Stimulated activated CD8-positive, alpha-beta memory T cell treated with anti-CD3 and anti-CD28 coated beads, Interleukin-15, amount 100 ng/mL, for 4 hours (primary cell): Measurements from ENCODE around the gene NOL12.
"Not testable (repeated sequence)": the region's sequence is repeated elsewhere in the genome, so short reads cannot be mapped to it uniquely, and the experiment has no call there.

Source experiments
- DNase-seq, 2 donors: peaks; one replicate each; pipeline ENCODE4 v3.0.0-alpha.2; 2020; ENCODE audit warnings: low read depth in 2 of 2

Gene NOL12, protein sequence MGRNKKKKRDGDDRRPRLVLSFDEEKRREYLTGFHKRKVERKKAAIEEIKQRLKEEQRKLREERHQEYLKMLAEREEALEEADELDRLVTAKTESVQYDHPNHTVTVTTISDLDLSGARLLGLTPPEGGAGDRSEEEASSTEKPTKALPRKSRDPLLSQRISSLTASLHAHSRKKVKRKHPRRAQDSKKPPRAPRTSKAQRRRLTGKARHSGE

DNA sequence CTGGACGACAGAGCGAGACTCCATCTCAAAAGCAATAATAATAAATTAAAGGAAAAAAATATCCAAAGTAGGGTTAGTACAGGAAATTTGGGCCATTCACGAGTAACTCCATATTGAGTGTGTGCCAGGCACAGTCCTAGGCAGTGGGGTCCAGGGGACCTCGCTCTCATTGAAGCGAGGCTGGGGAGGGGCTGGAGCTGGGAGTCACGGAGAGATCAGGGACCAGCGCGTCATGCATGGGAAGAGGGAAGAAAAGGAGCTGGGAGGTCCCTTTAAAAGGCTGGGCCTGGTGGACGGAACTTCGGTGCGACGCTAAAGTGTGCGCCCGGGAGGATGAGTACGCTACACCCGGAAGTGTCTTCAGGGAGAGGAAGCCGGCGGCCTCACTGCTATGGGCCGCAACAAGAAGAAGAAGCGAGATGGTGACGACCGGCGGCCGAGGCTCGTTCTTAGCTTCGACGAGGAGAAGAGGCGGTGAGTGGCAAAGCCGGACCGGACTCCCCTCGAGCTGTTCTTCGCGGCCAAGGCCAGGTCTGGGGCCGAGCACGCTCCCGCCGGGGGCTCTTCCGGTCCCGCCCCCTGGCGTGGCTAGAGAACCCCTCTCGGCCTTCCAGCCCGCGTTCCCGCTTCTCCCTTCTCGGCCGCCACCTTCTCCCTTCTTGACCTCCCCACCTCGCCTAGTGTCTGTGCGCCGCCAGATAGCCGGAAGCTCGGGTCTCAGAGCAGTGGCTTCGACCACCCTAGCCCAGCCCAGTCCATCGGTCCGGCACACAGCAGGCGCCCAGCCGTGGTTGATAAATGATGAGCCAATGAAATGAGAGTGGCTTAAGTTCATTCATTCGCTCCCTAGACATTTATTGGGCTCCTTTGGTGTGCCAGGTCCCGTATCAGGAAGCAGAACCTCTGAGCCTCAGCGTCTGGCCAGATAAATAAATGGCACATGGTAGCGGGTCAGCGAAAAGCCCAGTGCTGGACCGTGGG lies at the start of gene NOL12:
TSS of gene NOL12 (plus strand) at position 342 of the 981 bp plus-strand sequence. CDS start at position 392, 50 bp downstream.
- DNase-seq, result peak; percentile 53 to 58

DNA sequence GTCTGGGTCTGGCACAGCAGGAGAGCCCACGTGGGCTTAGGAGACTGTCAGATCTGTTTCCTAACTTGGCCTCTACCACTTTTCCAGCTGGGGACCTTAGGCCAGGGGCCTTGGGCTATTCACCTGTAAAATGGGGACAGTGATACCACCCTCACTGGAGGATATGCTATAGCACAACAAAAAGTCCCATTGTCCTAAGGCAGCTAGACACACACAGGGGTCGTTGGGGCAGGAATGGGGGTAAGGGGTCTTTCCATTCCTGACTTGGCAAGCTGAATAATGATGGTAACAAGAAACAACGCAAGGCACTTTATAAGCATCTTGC lies 49.2 kb upstream of the NOL12 start:
- no peak for DNase-seq

GRCh38 chr22:37638391-37639069 lies 47.6 kb upstream of the NOL12 start:
- no peak for DNase-seq

DNA sequence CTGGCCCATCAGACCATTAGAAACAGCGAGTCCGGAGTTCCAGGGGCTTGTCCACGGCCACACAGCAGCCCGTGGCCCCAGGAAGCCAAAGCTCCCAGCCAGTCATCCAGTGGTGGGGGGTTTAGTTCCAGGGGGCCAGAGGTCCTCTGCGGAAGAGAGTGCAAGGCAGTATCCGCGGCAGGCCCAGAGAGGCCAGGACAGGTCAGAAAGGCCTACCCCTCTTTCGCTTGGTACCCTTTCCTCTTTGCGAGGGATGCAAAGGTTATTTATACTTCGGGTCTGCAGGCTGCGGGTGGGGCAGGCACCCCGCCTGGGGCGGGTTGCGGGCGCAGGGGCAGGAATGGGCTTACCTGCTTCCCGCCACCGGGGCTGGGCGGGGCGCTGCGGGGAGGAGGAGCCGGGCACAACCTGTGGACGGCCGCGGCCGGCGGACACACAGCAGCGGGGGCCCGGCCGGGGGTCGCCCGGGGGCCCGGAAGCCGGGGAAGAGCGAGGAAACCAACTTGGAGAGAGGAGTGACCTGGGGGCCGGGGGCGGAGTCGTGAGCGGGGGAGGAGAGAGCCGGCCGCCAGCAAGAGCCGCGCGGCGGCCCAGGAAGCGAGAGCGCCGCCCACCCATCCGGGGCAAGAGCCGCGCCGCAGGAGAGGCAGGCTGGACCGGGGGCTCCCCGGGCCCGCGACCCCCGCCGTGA lies 46.9 kb upstream of the NOL12 start, which contains the start of gene SH3BP1:
TSS of gene SH3BP1 (plus strand) at position 600 of the 691 bp plus-strand sequence. CDS start 119 bp downstream, outside the sequence.
- DNase-seq, result no peak

DNA sequence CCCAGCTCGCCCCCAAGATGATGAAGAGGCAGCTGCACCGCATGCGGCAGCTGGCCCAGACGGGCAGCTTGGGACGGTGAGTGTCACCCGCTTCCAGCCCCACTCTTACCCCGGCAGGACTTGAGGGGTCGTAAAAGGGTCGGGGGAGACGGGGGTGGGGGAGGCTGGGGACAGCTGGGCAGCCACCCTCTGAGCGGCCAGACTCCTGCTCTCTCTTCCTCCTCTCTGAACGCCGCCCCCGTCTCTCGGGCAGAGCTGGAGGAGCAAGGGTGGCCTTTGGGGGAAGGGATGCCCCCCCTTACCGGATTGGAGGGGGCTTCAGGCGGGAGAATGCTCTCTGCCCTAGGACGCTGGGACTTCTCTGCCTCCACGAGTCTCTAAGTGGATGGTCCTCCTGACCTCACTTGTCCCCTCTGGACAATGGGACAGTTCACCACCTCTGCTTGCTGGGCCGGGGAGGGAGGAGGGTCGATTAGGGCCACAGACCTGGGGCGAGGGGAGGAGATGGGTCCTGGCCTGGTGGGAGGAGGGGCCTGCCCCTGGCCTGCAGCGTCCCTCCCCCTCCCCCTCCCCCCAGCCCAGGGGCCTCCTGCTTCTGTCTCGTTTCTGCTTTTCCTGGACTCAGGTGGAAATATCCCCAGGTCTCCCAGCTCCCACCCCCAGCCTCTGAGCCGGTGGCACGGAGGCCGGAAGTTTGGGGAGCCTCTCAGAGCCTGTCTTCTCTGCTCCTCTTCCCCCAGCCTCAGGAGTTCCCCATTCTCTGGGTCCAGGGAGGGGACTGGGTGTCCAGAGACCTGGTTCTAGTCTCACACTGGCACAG lies 46.2 kb upstream of the NOL12 start:
- no peak for DNase-seq

GRCh38 chr22:37640591-37641560 lies 45.3 kb upstream of the NOL12 start:
- DNase-seq, result no peak

- no peak for DNase-seq
These were observed 44.6 kb upstream of the NOL12 start for GRCh38 chr22:37641561-37641949.

- DNase-seq, result peak; percentile 58 to 70
These were observed 42.8 kb upstream of the NOL12 start for GRCh38 chr22:37643225-37643847.

DNA sequence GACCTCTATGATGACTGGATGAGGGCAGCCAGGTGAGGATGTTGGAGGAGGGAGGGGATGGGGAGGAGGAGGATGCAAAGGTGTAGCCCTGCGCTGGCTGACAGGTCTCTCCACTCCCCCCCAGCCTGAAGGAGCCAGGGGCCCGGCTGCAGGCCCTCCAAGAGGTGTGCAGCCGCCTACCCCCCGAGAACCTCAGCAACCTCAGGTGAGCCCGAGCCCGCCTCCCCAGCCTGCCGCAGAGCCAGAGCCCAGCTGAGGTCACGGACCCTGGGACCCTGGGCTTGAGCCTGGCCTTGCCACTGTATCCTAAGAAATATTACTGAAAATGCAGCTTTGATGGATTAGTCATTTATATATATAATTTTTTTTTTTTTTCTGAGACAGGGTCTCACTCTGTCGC lies 38.8 kb upstream of the NOL12 start:
- no peak for DNase-seq

- DNase-seq, result no peak
These were observed 38.2 kb upstream of the NOL12 start for GRCh38 chr22:37647928-37648327.

GRCh38 chr22:37650463-37651136 lies 35.5 kb upstream of the NOL12 start:
- no peak for DNase-seq

- DNase-seq, result no peak
These were observed 31.4 kb upstream of the NOL12 start for GRCh38 chr22:37654563-37655251.

DNA sequence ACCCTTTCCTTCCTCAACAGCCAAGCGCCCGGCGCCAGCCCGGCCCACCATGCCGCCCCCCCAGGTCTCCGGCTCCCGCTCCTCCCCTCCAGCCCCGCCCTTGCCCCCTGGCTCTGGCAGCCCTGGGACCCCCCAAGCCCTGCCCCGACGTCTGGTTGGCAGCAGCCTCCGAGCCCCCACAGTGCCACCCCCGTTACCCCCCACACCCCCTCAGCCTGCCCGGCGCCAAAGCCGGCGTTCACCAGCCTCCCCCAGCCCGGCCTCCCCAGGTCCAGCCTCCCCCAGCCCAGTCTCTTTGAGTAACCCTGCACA lies 30.9 kb upstream of the NOL12 start:
- no peak for DNase-seq

- not testable (repeated sequence) for DNase-seq
These were observed 29.6 kb upstream of the NOL12 start for GRCh38 chr22:37656583-37656982.

GRCh38 chr22:37657590-37658132 lies 28.5 kb upstream of the NOL12 start:
- DNase-seq, result no peak

- peak; percentile 97 for DNase-seq
These were observed 27.7 kb upstream of the NOL12 start, which contains the start of gene PDXP for GRCh38 chr22:37658133-37659065. TSS of gene PDXP (plus strand) at chr22:37658723. CDS start at chr22:37658783, 60 bp downstream.
